Fibroblast of the aortic adventitia (primary cell): ENCODE results near the gene CD52. TPM values are rescaled to one million over a fixed set of nuclear protein-coding genes. Genes with fewer than 3 reads are reported as not detected.

Experiments
- DNase-seq: peaks from one replicate; pipeline ENCODE4 v3.0.0-alpha.2; 2010; ENCODE audit warnings: low read depth
- H3K4me3 ChIP-seq: 2 replicates; pipeline ENCODE4 v1.5.1; 2011; ENCODE audit warnings: low read depth, mild to moderate bottlenecking, control low read depth, low read length, moderate library complexity
- CTCF ChIP-seq: IDR thresholded peaks from 2 replicates; pipeline ENCODE4 v1.5.1; 2011; ENCODE audit warnings: mild to moderate bottlenecking, low read length, control low read depth, inconsistent platforms; ENCODE audit not compliant: insufficient read depth
- total RNA-seq: library from RNA; depleted of rRNA; stranded (reverse); fragments of >200 nt; gene quantifications from 2 replicates; pipeline ENCODE4 v1.2.3, GENCODE V29; 2012; ENCODE audit warnings: low replicate concordance

Gene CD52
- total RNA-seq, 1 donor, result not detected

- TF ChIP-seq CTCF, result no peak
- no peak overlapping the region for H3K4me3 ChIP-seq
- DNase-seq, result no peak
These were observed 19.9 kb downstream of the CD52 start for GRCh38 chr1:26337625-26338024.

GRCh38 chr1:26338670-26339069 is 20.9 kb downstream of the CD52 start:
- no peak overlapping the region for H3K4me3 ChIP-seq
- no peak for DNase-seq
- no peak for TF ChIP-seq CTCF

GRCh38 chr1:26340047-26340481 is 22.3 kb downstream of the CD52 start:
- H3K4me3 ChIP-seq, result no peak overlapping the region
- no peak for DNase-seq
- no peak for TF ChIP-seq CTCF

- H3K4me3 ChIP-seq, result no peak overlapping the region
- no peak for DNase-seq
- no peak for TF ChIP-seq CTCF
These were observed 26.6 kb downstream of the CD52 start for GRCh38 chr1:26344147-26344920.

- no peak for DNase-seq
- TF ChIP-seq CTCF, result no peak
- no peak overlapping the region for H3K4me3 ChIP-seq
These were observed 28.0 kb downstream of the CD52 start for GRCh38 chr1:26345718-26346117.

GRCh38 chr1:26346274-26347033 is 28.7 kb downstream of the CD52 start:
- H3K4me3 ChIP-seq, result no peak overlapping the region
- no peak for DNase-seq
- TF ChIP-seq CTCF, result no peak
